K562 (cell line): ENCODE results near the gene CARM1. TPM values are rescaled to one million over a fixed set of nuclear protein-coding genes. Genes with fewer than 3 reads are reported as not detected.

Source experiments
- BMI1 ChIP-seq: fragments of 150-350 bp; IDR thresholded peaks from 2 replicates; pipeline ENCODE4 v1.6.1; 2014; ENCODE audit warnings: low read length
- LARP7 ChIP-seq: fragments of 450-650 bp; IDR thresholded peaks from 2 replicates; pipeline ENCODE4 v1.6.1; 2016
- LCOR ChIP-seq: sonication (generic); formaldehyde crosslinking; IDR thresholded peaks from 2 replicates; pipeline ENCODE4 v1.8.0; 2022; ENCODE audit warnings: mild to moderate bottlenecking, missing genetic modification reagents
- NCOA6 ChIP-seq: fragments of 450-650 bp; IDR thresholded peaks from 2 replicates; pipeline ENCODE4 v1.6.1; 2017; ENCODE audit warnings: mild to moderate bottlenecking
- NFE2 ChIP-seq: IDR thresholded peaks from 2 replicates; pipeline ENCODE4 v1.6.1; 2014; ENCODE audit warnings: antibody characterized with exemption, low read depth
- NONO ChIP-seq, 2 experiments: fragments of 200-400 bp in 1 of 2; fragments of 450-650 bp in 1 of 2; formaldehyde crosslinking in 1 of 2; IDR thresholded peaks; 2 replicates each; pipeline ENCODE4 v1.6.1; 2017; ENCODE audit warnings: low read depth in 2 of 2, mild to moderate bottlenecking in 2 of 2, moderate library complexity in 2 of 2, low read length in 1 of 2
- RBM14 ChIP-seq: fragments of 200-400 bp; formaldehyde crosslinking; IDR thresholded peaks from 2 replicates; pipeline ENCODE4 v1.6.1; 2018; ENCODE audit warnings: low read depth, mild to moderate bottlenecking, low read length, moderate library complexity, borderline replicate concordance; ENCODE audit not compliant: insufficient read depth
- SMAD4 ChIP-seq: fragments of 250-450 bp; sonication (Bioruptor Pico); conservative IDR thresholded peaks from 2 replicates; pipeline ENCODE4 v1.8.0; 2021; ENCODE audit warnings: inconsistent platforms, mild to moderate bottlenecking, moderate library complexity
- SREBF2 ChIP-seq: sonication (generic); formaldehyde crosslinking; IDR thresholded peaks from 2 replicates; pipeline ENCODE4 v1.4.0; 2020; ENCODE audit warnings: mild to moderate bottlenecking, missing genetic modification reagents
- ZBTB43 ChIP-seq: sonication (generic); formaldehyde crosslinking; IDR thresholded peaks from 2 replicates; pipeline ENCODE4 v1.8.0; 2023; ENCODE audit warnings: mild to moderate bottlenecking, missing genetic modification reagents
- ZNF584 ChIP-seq: fragments of 200-800 bp; sonication (Bioruptor generic); IDR thresholded peaks from 2 replicates; pipeline ENCODE4 v1.6.1; 2016; ENCODE audit warnings: low read depth, mild to moderate bottlenecking, missing genetic modification characterization, missing compliant biosample characterization
- ZNF699 ChIP-seq: fragments of 250-450 bp; sonication (Bioruptor Pico); IDR thresholded peaks from 2 replicates; pipeline ENCODE4 v1.8.0; 2021; ENCODE audit warnings: mild to moderate bottlenecking, moderate library complexity; ENCODE audit not compliant: insufficient replicate concordance
- ZNF740 ChIP-seq, 3 experiments: fragments of 200-800 bp in 1 of 3; sonication (Bioruptor generic) in 1 of 3; sonication (generic) in 1 of 3; formaldehyde crosslinking in 1 of 3; IDR thresholded peaks; 2 replicates each; pipeline versions ENCODE4 v1.6.1 to v1.8.0; 2016 to 2022; ENCODE audit warnings: mild to moderate bottlenecking in 2 of 3, missing compliant biosample characterization in 2 of 3, missing genetic modification characterization in 2 of 3, missing genetic modification reagents in 1 of 3
- ZNF77 ChIP-seq: fragments of 250-450 bp; sonication (Bioruptor Pico); IDR thresholded peaks from 2 replicates; pipeline ENCODE4 v1.5.0; 2020
- polyA plus RNA-seq, 8 experiments: library from polyadenylated mRNA; depleted of rRNA in 4 of 8; stranded (reverse) in 5 of 8; unstranded in 3 of 8; fragments of >200 nt; fragmentation: Nextera tagmentation in 2 of 8; fragmentation: Illumina TruSeq in 1 of 8; extraction: Ambion mirVana in 2 of 8; extraction: Trizol in 1 of 8; gene quantifications; 2 replicates each; pipeline versions ENCODE4 v1.2.1 to v1.2.3, GENCODE V29; 2011 to 2014; ENCODE audit warnings: inconsistent platforms in 1 of 8, missing spikeins in 1 of 8
- total RNA-seq, 7 experiments: library from RNA; depleted of rRNA in 6 of 7; stranded (reverse); fragments of >200 nt in 6 of 7; fragmentation: Illumina TruSeq in 2 of 7; extraction: Trizol in 2 of 7; gene quantifications; 2 replicates each; pipeline versions ENCODE4 v1.2.1 to v1.2.3, GENCODE V29; 2011 to 2021; ENCODE audit warnings: low replicate concordance in 1 of 7
- TF ChIP-seq, protein P1 (sequence below), 2 experiments: IDR thresholded peaks; 2 replicates each; pipeline ENCODE4 v1.6.1; 2011; ENCODE audit warnings: borderline replicate concordance in 1 of 2, control low read depth in 1 of 2, low read depth in 1 of 2, low read length in 1 of 2, mild to moderate bottlenecking in 1 of 2, mixed read lengths in 1 of 2, moderate library complexity in 1 of 2; ENCODE audit not compliant: insufficient read depth in 1 of 2, insufficient read length in 1 of 2, poor library complexity in 1 of 2, severe bottlenecking in 1 of 2; ENCODE audit errors: extremely low read depth in 1 of 2
- TF ChIP-seq, protein P2 (sequence below): fragments of 250-450 bp; sonication (Bioruptor Pico); IDR thresholded peaks from 2 replicates; pipeline ENCODE4 v1.4.0; 2020; ENCODE audit warnings: mild to moderate bottlenecking, moderate library complexity, borderline replicate concordance
- TF ChIP-seq, protein P3 (sequence below): fragments of 450-650 bp; IDR thresholded peaks from 2 replicates; pipeline ENCODE4 v1.6.1; 2016
- TF ChIP-seq, protein P4 (sequence below): fragments of 450-650 bp; IDR thresholded peaks from 2 replicates; pipeline ENCODE4 v1.6.1; 2016; ENCODE audit warnings: low read depth, mild to moderate bottlenecking, moderate library complexity

Gene CARM1
- total and polyA plus RNA-seq, 9 of the 15 experiments (the other 6 are each of a cell fraction or from before 2014, with no cell fraction given): 0.36 to 86.0 (median 29.7) TPM

GRCh38 chr19:10871711-10872545 lies 575 bp downstream of the CARM1 start (continued):
- TF ChIP-seq, protein P1, sequence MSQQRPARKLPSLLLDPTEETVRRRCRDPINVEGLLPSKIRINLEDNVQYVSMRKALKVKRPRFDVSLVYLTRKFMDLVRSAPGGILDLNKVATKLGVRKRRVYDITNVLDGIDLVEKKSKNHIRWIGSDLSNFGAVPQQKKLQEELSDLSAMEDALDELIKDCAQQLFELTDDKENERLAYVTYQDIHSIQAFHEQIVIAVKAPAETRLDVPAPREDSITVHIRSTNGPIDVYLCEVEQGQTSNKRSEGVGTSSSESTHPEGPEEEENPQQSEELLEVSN (IDR thresholded peaks at IDR 0.05; ENCODE audit: borderline replicate concordance in 1 of 2, extremely low read depth in 1 of 2, insufficient read depth in 1 of 2, insufficient read length in 1 of 2, low read depth in 1 of 2, low read length in 1 of 2, poor library complexity in 1 of 2, severe bottlenecking in 1 of 2): peak in 1 of 2 experiments; percentile 77
- no peak for TF ChIP-seq NFE2
- no peak for TF ChIP-seq LARP7
- TF ChIP-seq ZNF584: no peak
- TF ChIP-seq, protein P2, sequence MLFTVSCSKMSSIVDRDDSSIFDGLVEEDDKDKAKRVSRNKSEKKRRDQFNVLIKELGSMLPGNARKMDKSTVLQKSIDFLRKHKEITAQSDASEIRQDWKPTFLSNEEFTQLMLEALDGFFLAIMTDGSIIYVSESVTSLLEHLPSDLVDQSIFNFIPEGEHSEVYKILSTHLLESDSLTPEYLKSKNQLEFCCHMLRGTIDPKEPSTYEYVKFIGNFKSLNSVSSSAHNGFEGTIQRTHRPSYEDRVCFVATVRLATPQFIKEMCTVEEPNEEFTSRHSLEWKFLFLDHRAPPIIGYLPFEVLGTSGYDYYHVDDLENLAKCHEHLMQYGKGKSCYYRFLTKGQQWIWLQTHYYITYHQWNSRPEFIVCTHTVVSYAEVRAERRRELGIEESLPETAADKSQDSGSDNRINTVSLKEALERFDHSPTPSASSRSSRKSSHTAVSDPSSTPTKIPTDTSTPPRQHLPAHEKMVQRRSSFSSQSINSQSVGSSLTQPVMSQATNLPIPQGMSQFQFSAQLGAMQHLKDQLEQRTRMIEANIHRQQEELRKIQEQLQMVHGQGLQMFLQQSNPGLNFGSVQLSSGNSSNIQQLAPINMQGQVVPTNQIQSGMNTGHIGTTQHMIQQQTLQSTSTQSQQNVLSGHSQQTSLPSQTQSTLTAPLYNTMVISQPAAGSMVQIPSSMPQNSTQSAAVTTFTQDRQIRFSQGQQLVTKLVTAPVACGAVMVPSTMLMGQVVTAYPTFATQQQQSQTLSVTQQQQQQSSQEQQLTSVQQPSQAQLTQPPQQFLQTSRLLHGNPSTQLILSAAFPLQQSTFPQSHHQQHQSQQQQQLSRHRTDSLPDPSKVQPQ (CRISPR knock-in tag): no peak
- no peak for TF ChIP-seq LCOR (CRISPR knock-in tag)
- TF ChIP-seq SREBF2 (CRISPR knock-in tag): no peak
- no peak for TF ChIP-seq ZNF77 (CRISPR knock-in tag)
- TF ChIP-seq NONO (IDR thresholded peaks at IDR 0.05; ENCODE audit: low read depth in 2 of 2, low read length in 1 of 2): 0 out of 4 replicates have a peak, but pooled peaks of 1 of the 2 experiments have one; percentile 37
- no peak for TF ChIP-seq ZNF699 (CRISPR knock-in tag)
- no peak for TF ChIP-seq NCOA6
- no peak for TF ChIP-seq SMAD4 (CRISPR knock-in tag)
- TF ChIP-seq ZNF740 (CRISPR knock-in tag; IDR thresholded peaks at IDR 0.05): no peak
- no peak; a peak in 1 of 4 replicates for TF ChIP-seq ZNF740 (tag; IDR thresholded peaks at IDR 0.05)
- no peak for TF ChIP-seq ZBTB43 (CRISPR knock-in tag)
- no peak for TF ChIP-seq RBM14
- TF ChIP-seq, protein P3, sequence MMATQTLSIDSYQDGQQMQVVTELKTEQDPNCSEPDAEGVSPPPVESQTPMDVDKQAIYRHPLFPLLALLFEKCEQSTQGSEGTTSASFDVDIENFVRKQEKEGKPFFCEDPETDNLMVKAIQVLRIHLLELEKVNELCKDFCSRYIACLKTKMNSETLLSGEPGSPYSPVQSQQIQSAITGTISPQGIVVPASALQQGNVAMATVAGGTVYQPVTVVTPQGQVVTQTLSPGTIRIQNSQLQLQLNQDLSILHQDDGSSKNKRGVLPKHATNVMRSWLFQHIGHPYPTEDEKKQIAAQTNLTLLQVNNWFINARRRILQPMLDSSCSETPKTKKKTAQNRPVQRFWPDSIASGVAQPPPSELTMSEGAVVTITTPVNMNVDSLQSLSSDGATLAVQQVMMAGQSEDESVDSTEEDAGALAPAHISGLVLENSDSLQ: no peak
- TF ChIP-seq BMI1: no peak
- TF ChIP-seq, protein P4, sequence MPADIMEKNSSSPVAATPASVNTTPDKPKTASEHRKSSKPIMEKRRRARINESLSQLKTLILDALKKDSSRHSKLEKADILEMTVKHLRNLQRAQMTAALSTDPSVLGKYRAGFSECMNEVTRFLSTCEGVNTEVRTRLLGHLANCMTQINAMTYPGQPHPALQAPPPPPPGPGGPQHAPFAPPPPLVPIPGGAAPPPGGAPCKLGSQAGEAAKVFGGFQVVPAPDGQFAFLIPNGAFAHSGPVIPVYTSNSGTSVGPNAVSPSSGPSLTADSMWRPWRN: no peak
